GM19240 (cell line): ENCODE data around the gene TNFSF11.

ENCODE experiments used
- DNase-seq: peaks from one replicate; pipeline ENCODE4 v3.0.0; 2011; ENCODE audit warnings: low spot score; ENCODE audit not compliant: insufficient read length

Gene TNFSF11

DNA sequence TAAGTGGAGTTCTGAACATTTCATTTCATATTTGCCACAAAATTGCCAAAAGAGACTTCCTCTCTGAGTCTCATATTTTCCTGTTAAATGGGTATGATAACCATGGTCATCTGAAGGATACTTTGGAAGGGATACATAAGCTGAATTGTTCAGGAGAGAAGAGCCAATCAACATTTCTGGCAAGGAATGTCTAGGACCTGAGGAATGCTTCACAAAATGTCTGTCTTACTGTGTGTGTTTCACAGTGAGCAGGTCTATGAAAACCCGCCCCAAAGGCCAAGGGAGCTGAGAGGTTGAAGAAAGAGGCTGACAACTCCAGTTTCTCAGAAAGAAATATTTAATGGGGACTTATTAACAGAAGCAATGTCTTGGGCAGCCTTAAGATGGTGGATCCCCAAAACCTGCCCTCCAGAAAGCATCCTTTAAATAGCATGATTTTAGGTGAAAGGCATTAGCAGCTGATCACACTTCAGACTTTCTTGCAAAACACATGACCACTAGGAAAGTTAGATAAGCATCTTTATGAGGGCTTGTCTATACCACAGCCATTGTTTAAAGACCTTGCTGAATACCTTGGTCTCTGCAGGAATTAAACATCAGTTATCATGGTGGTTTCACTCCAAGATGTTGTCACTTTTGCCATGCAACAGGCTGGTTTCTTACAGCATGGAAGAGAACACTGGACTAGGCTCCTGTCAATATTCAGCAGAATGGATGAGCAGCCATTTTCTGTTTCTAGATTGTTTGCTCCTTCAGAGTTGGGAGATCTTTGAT is 78.9 kb downstream of the TNFSF11 start:
- DNase-seq = no peak

DNA sequence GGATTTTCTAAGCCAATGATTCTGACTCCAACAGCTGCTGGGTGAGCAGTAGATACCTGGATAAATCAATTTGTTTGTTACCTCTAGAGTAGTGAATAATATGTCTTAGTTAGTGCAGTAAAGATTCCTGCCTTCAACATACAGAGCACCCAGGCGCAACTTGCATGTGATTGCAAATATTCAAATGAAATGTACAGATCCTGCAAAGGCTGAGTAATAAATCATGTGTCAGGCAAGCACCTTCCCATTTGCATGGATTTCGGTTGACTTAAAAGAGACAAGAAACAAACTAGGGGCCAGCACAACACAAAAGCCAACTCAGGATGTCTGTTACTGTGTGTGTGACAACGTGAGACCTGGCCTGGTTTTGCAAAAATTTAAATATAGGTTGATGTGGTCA is 79.7 kb downstream of the TNFSF11 start:
- DNase-seq = no peak

DNA sequence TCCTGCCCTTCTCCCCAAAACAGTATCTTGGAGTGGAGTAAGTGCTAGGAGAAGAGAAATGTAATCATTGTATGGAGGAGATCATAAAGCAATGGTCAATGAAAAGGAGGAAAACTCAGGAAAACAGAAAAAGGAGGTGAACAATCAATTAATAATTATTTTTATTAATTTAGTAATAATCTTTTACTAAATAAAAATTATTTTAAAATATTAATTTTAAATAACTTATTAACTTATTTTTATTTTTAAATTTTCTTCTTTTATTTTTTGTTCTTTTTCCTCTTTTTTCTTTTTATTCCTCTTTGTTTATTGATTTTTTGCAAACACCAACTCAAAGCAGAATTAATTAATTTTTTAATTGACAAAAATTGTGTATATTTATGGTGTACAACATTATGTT is 80.3 kb downstream of the TNFSF11 start:
- no peak for DNase-seq

DNA sequence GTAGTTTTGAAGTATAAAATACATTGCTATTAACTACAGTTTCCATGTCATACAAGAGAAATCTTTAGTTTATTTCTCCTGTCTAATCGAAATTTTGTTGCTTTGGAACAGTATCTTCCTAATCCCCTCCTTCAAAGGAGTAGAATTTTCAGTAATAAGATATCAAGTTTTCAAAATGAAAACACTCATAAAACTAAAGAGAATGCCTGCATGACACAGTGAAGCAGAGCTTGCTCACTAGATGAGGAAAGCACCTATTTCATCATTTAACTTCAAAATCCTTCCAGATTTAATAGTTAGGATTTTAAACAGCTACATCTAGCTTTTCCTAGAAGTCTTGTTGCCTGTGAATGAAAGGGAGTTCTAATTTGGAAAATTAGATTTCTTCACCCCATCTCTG is 80.8 kb downstream of the TNFSF11 start:
- no peak for DNase-seq

DNA sequence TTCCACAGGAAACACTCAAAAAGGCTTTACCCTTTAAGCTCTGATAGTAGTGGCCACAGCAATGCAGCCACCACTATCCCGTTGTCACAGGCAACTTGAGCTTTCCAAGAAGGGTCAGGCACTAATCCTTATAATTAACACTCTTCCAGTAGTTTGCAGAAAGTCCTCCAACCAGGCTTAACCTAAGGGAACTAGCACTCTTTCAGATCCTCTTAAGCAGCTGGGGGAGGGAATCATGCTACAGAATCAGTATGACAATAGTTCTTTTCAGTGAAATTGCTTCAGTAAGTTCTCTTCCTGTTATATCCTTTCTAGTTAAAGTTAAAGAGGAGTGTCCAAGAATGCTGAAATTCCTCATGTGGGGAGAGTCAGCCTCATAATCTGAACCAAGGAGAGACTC is 82.2 kb downstream of the TNFSF11 start:
- DNase-seq = no peak

DNA sequence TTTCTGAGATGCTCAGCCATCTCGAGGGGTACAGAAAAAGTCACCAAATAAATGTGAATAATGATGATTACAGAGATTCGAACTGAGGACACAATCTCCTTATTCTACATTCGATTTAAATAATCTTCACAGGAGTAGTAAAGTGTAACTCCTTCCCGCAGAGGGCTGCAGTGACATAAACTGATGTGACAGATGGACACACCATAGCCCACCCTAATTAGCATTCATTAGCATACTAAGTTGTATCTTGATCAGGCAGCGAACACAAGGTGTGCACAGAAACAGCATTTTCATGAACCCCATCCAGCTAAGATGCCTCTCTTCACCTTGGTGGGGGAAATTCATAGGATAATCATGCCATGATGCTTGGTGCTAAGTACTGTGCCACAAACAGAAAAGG is 83.0 kb downstream of the TNFSF11 start:
- no peak for DNase-seq
